Osteocyte (in vitro differentiated cells): ENCODE results near the gene CCND1. TPM values are rescaled to one million over a fixed set of nuclear protein-coding genes. Genes with fewer than 3 reads are reported as not detected.

Source experiments
- DNase-seq: peaks from one replicate; pipeline ENCODE4 v3.0.0; 2021; ENCODE audit warnings: mixed read lengths; ENCODE audit not compliant: unreplicated experiment; ENCODE audit errors: extremely low spot score
- H3K27ac Mint-ChIP-seq: one replicate; pipeline ENCODE4 v1.8.0; 2021; ENCODE audit warnings: mild to moderate bottlenecking, mixed read lengths; ENCODE audit not compliant: unreplicated experiment
- H3K27me3 Mint-ChIP-seq: one replicate; pipeline ENCODE4 v1.8.0; 2021; ENCODE audit warnings: mixed read lengths; ENCODE audit not compliant: unreplicated experiment
- H3K36me3 Mint-ChIP-seq: one replicate; pipeline ENCODE4 v1.8.0; 2021; ENCODE audit warnings: mixed read lengths; ENCODE audit not compliant: unreplicated experiment
- H3K4me1 Mint-ChIP-seq: one replicate; pipeline ENCODE4 v1.8.0; 2021; ENCODE audit warnings: mixed read lengths; ENCODE audit not compliant: unreplicated experiment
- H3K4me3 Mint-ChIP-seq: one replicate; pipeline ENCODE4 v1.8.0; 2021; ENCODE audit warnings: mild to moderate bottlenecking, moderate library complexity, mixed read lengths; ENCODE audit not compliant: unreplicated experiment
- H3K9me3 Mint-ChIP-seq: one replicate; pipeline ENCODE4 v1.8.0; 2021; ENCODE audit warnings: mixed read lengths; ENCODE audit not compliant: unreplicated experiment
- total RNA-seq: library from RNA; stranded (reverse); gene quantifications from 2 replicates; pipeline ENCODE4 v1.2.1, GENCODE V29; 2021
- TF ChIP-seq, protein P1 (sequence below): fragments of 200-600 bp; sonication (generic); IDR thresholded peaks from 2 replicates; pipeline ENCODE4 v1.5.0; 2021; ENCODE audit warnings: antibody characterized with exemption, mild to moderate bottlenecking, moderate library complexity

The CCND1 gene
- total RNA-seq, 1 donor from 2014 or later: 180 TPM

DNA sequence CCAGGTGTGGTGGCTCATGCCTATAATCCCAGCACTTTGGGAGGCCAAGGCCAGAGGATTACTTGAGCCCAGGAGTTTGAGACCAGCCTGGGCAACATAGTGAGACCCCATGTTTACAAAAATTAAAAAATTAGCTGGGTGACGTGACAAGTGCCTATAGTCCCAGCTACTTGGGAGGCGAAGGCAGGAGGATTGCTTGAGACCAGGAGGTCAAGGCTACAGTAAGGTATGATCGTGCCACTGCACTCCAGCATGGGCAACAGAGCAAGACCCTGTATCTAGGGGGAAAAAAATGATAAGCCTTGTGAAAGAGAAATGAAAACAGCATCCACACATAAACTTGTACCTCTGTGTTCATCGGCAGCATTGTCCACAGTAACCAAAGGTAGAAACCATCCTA, 8.1 kb upstream of the CCND1 start:
- no peak for DNase-seq
- Mint-ChIP-seq H3K27me3 (no peaks in the 10 kb centered on the region), H3K36me3 (peaks cover 4% of the 10 kb centered on the region), H3K27ac (no peak overlapping the region), H3K4me3 (no peak overlapping the region), H3K9me3 (peaks cover 6% of the 10 kb centered on the region), H3K4me1 (peaks cover 9% of the 10 kb centered on the region)
- TF ChIP-seq, protein P1, sequence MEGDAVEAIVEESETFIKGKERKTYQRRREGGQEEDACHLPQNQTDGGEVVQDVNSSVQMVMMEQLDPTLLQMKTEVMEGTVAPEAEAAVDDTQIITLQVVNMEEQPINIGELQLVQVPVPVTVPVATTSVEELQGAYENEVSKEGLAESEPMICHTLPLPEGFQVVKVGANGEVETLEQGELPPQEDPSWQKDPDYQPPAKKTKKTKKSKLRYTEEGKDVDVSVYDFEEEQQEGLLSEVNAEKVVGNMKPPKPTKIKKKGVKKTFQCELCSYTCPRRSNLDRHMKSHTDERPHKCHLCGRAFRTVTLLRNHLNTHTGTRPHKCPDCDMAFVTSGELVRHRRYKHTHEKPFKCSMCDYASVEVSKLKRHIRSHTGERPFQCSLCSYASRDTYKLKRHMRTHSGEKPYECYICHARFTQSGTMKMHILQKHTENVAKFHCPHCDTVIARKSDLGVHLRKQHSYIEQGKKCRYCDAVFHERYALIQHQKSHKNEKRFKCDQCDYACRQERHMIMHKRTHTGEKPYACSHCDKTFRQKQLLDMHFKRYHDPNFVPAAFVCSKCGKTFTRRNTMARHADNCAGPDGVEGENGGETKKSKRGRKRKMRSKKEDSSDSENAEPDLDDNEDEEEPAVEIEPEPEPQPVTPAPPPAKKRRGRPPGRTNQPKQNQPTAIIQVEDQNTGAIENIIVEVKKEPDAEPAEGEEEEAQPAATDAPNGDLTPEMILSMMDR: no peak

DNA sequence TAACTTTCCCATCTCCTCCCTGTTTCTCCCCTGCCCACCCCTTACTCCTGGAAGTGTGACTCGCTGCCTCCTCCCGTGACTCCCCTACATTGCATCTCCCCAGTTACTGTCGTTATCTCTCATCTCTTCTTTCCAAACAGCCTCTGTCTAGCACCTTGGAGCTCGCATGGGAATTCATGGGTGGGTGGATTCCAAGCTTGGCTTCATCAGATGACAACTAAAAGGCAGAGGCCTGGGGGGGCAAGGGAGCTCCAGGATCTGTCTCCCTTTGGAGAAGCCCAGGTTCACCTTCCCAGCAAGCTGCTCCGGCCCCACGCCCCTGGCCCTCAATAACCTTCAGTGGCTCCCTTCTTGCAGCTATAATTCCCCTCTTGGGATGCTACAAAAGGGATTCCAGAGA, 6.9 kb upstream of the CCND1 start:
- DNase-seq: no peak
- TF ChIP-seq, protein P1: no peak
- Mint-ChIP-seq H3K4me1 (peaks cover 13% of the 10 kb centered on the region), H3K27me3 (no peaks in the 10 kb centered on the region), H3K4me3 (no peak overlapping the region), H3K36me3 (peaks cover 4% of the 10 kb centered on the region), H3K9me3 (peaks cover 6% of the 10 kb centered on the region), H3K27ac (no peak overlapping the region)

DNA sequence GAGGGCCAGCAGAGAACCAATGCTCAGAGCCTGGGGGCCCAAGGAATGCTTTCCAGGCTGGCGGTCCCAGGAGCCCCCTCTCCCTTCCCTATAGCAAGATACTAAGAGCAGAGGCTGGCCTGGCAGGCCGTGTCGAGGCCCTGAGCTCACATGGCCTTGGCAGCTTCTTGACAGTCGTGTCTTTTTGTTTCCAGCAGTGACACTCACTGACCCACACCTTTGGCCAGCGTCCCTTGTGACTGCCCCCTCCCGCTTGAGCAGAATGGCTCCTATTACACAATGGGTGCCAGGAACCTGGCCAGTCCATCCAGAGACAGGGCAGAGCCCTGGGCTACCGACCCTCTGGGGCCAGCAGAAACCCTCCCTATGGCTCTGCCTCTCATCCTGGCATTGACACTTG, 6.4 kb upstream of the CCND1 start:
- Mint-ChIP-seq H3K4me1 (peaks cover 17% of the 10 kb centered on the region), H3K9me3 (peaks cover 5% of the 10 kb centered on the region)

DNA sequence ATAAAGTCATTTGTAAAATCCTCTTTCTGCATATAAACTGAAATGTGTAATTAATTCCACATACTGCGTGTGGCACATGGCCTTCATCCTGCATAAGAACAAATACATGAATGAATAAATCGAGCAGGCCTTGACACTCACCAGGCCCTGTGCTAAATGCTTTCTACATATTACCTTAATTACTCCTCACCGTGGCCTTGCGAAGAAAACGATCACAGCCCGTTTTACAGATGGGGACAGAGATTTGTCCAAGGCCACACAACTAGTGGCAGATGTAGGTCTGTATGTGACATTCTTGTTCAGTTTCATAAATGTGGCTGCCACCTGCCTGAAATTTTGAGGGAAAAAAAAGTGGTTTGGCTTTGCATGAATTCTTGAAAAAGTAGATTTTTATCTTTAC, 5.8 kb upstream of the CCND1 start:
- Mint-ChIP-seq H3K4me3 (no peak overlapping the region), H3K36me3 (no peaks in the 10 kb centered on the region), H3K4me1 (peaks cover 23% of the 10 kb centered on the region), H3K27me3 (no peaks in the 10 kb centered on the region), H3K27ac (no peak overlapping the region), H3K9me3 (no peaks in the 10 kb centered on the region)
- no peak for DNase-seq
- TF ChIP-seq, protein P1: no peak

More for the DNA sequence above, 6.4 kb upstream of the CCND1 start:
- TF ChIP-seq, protein P1: no peak
- no peak for DNase-seq
- no peak overlapping the region for H3K4me3 Mint-ChIP-seq
- H3K27me3 Mint-ChIP-seq: no peaks in the 10 kb centered on the region
- H3K36me3 Mint-ChIP-seq: peaks cover 2% of the 10 kb centered on the region
- no peak overlapping the region for H3K27ac Mint-ChIP-seq

DNA sequence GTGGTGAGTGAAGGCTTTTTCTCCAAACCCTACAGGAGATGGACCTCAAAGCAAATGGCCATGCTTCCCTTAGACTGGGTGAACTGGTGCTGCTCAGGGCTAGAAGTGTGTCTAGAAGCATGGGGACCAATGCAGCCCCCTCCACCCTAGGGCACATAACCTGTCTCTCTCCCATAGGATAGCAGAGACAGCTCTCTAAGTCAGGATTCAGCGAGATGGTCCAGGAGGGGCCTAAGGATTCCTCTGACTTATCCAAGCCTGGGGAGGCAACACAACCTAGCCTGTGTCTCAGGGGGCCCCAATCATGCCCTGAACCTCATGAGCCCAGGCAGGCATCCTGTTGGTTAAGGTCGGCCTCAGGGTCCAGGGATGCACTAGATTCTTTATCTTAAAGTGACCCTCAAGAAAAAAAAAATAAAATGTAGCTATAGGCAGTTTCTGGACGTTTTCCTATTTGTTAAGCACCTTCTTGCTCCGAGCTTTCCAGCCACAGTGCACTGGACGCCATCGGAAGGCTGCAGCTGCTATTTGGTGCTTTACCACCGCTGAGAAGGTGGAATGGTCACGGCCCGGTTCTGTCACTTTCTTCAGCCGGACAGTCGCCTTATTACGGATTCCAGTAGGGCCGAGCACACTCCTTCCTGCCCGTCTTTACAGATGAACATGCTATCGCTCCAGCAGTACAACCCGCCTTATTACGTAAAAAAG, 5.0 kb upstream of the CCND1 start:
- DNase-seq: no peak
- Mint-ChIP-seq H3K4me3 (peak overlapping the region; percentile 63), H3K4me1 (peaks cover 27% of the 10 kb centered on the region), H3K27ac (no peak overlapping the region), H3K36me3 (no peaks in the 10 kb centered on the region), H3K27me3 (no peaks in the 10 kb centered on the region), H3K9me3 (no peaks in the 10 kb centered on the region)
- TF ChIP-seq, protein P1: no peak
